ENCODE data around the gene FGD5.

DNA sequence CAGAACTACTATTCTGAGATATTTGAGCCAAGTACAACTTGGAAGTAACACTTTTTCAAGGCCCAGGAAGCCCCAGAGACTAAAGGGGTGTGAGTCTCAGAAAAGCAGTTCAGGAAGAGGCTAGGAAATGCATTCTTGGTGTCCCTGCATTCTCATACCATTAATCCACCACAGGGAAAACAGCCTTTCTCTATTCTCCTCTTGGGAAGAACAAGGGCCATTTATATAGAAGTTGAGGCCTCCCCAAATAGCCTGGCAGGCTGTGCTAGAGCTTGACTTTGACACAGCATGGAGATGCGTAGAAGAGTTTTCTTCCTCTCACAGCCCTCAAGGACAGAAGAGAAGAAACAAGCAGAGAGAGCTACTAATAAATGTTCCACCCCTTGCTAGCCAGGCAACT lies 123.1 kb downstream of the FGD5 start:
- TF ChIP-seq GATA2 (IDR thresholded peaks at IDR 0.05; ENCODE audit: low read depth, low read length) (no peak), GATA3 (IDR thresholded peaks at IDR 0.05; ENCODE audit: low read depth, low read length) (no peak)
